ENCODE results near the gene CCDC187.

CCDC187 gene

GRCh38 chr9:136265561-136266355 lies 38.1 kb downstream of the CCDC187 start:
- FAIRE-seq: no peak

GRCh38 chr9:136264441-136265405 lies 39.2 kb downstream of the CCDC187 start:
- FAIRE-seq: no peak

- FAIRE-seq: no peak
Measured at GRCh38 chr9:136264031-136264430, 39.9 kb downstream of the CCDC187 start.

GRCh38 chr9:136262671-136263178 lies 41.2 kb downstream of the CCDC187 start:
- no peak for FAIRE-seq

- no peak for FAIRE-seq
Measured at GRCh38 chr9:136261686-136262430, 42.0 kb downstream of the CCDC187 start.

GRCh38 chr9:136260936-136261472 lies 42.9 kb downstream of the CCDC187 start:
- no peak for FAIRE-seq

GRCh38 chr9:136260521-136260920 lies 43.4 kb downstream of the CCDC187 start:
- FAIRE-seq: no peak

GRCh38 chr9:136259836-136260235 lies 44.1 kb downstream of the CCDC187 start:
- FAIRE-seq: no peak

DNA sequence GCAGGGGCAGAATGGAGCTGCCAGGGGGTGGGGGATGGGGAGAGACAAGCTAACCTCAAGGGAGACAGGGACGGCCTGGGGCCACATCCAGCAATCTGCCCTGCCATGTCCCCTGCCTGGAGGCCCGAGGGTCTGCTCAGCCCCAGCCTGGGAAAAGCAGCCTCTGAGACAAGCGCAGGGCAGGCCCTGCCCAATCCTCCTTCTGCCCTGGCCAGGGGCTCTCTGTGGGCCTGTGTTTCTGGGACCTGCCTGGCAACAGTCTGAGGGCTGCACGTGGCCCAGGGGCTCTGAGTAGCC lies 44.4 kb downstream of the CCDC187 start:
- no peak for FAIRE-seq

DNA sequence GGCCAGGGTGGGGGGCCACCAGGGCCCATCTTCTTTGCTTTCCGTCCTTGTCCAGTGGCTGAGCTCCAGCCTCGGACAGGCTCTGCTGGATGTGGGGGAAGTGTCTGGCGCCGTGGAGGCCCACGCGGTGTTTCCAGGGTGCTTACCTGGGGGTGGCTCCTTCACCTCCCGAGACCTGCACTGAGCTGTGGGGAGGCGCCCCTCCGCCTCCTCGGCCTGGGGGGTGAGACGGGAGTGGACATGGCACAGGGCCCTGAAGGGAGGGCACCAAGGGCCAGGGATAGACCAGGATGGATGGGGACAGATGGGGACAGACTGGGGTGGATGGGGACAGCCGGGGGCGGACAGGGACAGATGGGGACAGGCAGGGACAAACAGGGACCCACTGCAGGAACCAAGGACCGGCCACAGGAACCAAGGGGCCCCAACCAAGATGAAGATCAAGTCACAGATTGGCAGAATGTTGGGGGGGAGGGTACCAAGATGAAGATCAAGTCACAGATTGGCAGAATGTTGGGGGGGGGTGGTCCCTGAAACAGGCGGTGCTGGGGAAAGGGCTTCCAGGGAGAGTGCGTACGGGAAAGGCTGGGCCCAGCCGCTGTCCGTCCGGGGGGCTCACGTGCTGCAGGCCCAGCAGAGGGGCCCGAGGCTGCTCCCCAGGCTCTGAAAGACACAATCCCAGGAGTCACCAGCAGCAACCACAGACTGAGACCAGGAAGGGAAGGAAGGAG lies 44.9 kb downstream of the CCDC187 start:
- no peak for FAIRE-seq

- FAIRE-seq: no peak
Measured at GRCh38 chr9:136258299-136258625, 45.6 kb downstream of the CCDC187 start.

- no peak for FAIRE-seq
Measured at GRCh38 chr9:136257381-136258298, 46.3 kb downstream of the CCDC187 start.

DNA sequence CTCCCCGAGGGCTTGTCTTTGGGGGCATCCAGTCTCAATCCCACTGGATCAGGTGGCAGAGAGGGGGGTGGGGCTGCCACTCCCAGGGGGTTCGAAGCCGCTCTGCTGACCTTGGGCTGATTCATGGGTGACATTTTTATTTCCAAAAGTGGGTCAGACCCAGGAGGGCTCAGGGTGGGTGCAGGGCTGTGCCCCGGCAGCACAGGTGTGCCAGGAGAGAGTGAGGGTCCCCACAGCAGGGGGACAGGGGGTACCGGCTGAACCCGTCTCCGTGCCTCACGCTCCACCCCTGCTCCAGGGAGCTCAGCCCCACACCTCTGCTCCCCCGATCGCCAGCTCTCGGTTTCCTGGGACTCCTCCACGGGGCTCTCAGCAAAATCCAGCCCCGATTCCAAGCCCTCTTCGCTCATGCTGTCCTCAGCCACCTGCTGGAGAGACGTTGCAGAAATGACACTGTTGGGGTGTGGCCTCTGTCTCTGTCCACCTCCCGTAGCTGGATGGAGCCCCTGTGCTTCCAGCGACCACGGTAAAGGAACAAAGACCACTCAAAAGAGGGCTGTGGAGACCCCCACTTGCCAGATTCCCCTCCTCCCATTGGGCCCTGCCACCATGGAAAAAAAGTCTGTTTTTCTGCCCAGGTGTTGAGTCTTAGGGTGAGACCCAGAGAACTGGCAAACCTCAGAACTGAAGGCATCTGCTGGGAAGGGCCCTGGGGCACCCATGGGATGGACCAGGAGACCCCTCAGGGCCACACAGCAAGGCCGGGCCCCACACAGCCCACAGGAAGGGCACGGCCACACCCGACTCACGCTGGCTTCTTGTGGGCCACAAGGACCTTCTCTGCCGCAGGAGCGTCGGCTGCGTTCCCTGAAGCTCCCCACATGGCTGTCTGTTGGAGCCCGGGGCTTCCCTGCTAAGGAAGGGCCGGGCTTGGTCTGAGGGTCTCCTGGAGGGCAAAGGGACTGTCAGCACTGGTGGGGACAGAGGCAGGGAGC lies 47.7 kb downstream of the CCDC187 start:
- no peak for FAIRE-seq

DNA sequence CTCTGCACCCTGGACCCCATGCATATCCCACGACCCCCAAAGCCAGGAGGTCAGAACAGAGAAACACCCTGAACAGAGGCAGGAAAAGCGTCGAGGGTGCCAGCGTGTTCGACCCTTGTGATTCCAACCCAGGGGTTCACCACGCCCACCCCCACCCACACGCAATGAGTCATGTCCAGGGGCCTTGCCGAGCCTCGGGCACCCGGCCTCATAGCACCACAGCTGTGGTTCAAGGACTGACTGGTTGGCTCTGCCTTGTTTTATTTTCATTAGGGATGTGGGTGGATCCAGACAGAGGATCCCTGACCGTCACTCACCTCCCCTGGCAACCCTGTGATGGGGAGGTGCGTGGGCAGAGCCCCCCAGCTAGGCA lies 48.7 kb downstream of the CCDC187 start:
- FAIRE-seq: no peak

DNA sequence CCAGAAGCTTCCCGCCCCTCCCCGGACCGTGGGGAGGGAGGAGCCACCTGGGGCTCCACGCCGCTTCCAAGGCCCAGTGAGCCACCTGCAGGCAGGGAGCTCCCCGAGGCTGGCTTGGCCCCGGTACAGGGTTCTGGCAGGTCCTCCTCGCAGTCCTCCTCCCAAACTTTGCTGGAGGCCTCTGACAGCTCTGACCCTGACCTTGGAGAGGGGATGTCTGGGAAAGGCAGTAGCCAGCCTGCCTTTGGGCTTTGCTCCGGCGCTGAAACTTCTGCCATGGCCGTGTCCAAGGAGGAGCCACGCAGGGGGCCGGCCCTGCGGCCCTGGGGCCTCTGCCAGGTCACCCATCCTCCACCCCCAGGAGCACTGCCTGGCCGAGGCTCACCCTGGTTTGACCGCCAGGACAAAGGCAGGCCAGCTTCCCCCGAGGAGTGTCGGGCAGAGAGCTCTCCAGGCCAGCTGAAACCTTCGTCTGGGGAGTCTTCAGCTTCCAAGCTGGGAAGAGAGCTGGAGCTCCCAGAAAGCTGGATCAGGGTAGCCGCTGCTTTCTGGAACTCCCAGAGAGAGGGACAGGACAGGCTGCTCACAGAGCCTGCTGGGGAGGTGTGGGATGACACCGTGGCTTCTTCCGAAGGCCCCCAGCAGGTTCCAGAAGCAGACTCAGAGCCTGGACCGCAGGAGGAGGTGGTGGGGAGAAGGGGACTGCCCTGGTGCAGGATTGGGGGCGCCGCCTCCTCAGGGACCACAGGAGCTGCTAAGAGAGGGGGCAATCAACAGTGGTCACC lies 49.3 kb downstream of the CCDC187 start:
- FAIRE-seq: no peak

GRCh38 chr9:136253246-136254130 lies 50.4 kb downstream of the CCDC187 start:
- FAIRE-seq: no peak

DNA sequence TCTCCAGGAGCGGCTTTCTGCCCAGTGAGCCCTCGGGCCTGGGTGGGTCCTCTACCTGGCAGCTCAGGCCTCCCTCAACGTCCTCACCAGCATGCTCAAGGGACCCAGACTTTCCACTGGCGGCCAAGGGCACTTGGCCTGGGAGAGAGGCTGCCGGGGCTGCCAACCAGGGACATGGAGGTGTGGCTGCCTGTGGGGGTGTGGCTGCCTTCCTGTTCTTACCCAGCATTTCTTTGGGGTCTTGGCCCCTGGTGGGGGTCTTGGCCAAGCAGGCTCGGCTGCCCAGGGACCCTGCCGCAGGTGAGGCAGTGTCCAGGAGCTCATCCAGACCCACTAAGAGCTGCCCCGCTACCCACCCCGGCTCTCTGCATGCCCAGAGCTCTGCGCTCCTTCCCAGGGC lies 51.0 kb downstream of the CCDC187 start:
- no peak for FAIRE-seq

DNA sequence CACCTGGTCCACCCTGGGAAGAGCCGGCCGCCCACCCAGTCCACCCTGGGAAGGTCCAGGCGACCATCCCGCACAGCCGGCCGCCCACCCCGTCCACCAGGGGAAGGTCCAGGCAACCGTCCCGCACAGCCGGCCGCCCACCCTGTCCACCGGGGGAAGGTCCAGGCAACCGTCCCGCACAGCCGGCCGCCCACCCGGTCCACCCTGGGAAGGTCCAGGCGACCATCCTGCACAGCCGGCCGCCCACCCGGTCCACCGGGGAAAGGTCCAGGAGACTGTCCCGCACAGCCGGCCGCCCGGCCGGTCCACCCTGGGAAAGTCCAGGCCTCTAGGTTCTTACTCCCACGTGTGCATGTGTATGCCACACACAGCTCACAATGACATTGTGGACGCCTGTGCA lies 51.6 kb downstream of the CCDC187 start:
- FAIRE-seq: no peak
